Endothelial cell of umbilical vein (primary cell): ENCODE data around the gene ZSWIM2. TPM values are rescaled to one million over a fixed set of nuclear protein-coding genes. Genes with fewer than 3 reads are reported as not detected.

Source experiments
- BruUV-seq: library from RNA; stranded (reverse); fragments of 400-500 nt; replicated peaks from 2 replicates; lab custom pipeline; 2021; lab: Mats Ljungman, UMichigan
- CTCF ChIA-PET: fragments of 300-600, 350-600 bp; sonication (Branson Sonifier 250); formaldehyde crosslinking; loops from one replicate; lab custom pipeline; 2021; ENCODE audit warnings: antibody characterized with exemption, inconsistent platforms; lab: Charles Lee
- POLR2A ChIA-PET: fragments of 300-600, 350-600 bp; sonication (Branson Sonifier 250); formaldehyde crosslinking; loops from one replicate; lab custom pipeline; 2021; ENCODE audit warnings: antibody characterized with exemption, inconsistent platforms; lab: Charles Lee
- DNase-seq: peaks from one replicate; pipeline ENCODE4 v3.0.0-alpha.2; 2011; ENCODE audit warnings: low read depth, low spot score
- FAIRE-seq: peaks from 2 replicates; lab custom pipeline; 2011; peaks lifted over from hg19 to GRCh38; lab: Jason Lieb, UNC
- H2AFZ ChIP-seq: 2 replicates; pipeline ENCODE4 v1.6.0; 2012; ENCODE audit warnings: low read depth, low read length, control low read depth, inconsistent platforms
- H3K27ac ChIP-seq: 2 replicates; pipeline ENCODE4 v1.5.1; 2011; ENCODE audit warnings: low read depth, mild to moderate bottlenecking, control low read depth, low read length, moderate library complexity; ENCODE audit not compliant: insufficient read depth
- H3K27me3 ChIP-seq, 2 experiments: 2 replicates each; pipeline versions ENCODE4 v1.6.0 to v1.6.1; 2011; ENCODE audit warnings: low read length in 2 of 2, mixed read lengths in 1 of 2; ENCODE audit not compliant: control insufficient read depth in 2 of 2, insufficient read depth in 2 of 2
- H3K36me3 ChIP-seq, 2 experiments: 2 replicates in 1 of 2; 3 replicates in 1 of 2; pipeline ENCODE4 v1.5.1; 2011; ENCODE audit warnings: low read length in 2 of 2, mild to moderate bottlenecking in 1 of 2, moderate library complexity in 1 of 2; ENCODE audit not compliant: control insufficient read depth in 2 of 2, insufficient read depth in 2 of 2; ENCODE audit errors: extremely low read depth in 1 of 2
- H3K4me1 ChIP-seq: 3 replicates; pipeline ENCODE4 v1.5.1; 2011; ENCODE audit warnings: mild to moderate bottlenecking, low read length; ENCODE audit not compliant: control insufficient read depth, insufficient read depth; ENCODE audit errors: extremely low read depth
- H3K4me2 ChIP-seq: 2 replicates; pipeline ENCODE4 v1.6.1; 2011; ENCODE audit warnings: low read length, control low read depth, mixed read lengths; ENCODE audit not compliant: insufficient read depth
- H3K4me3 ChIP-seq, 3 experiments: fragments of 200-600 bp in 1 of 3; sonication (generic), shearing (Covaris generic) in 1 of 3; replicated peaks in 1 of 3; 2 replicates each; pipeline ENCODE4 v1.5.1; 2011 to 2016; ENCODE audit warnings: control low read depth in 3 of 3, low read length in 3 of 3, mild to moderate bottlenecking in 2 of 3, inconsistent platforms in 1 of 3, low read depth in 1 of 3, moderate library complexity in 1 of 3; ENCODE audit not compliant: insufficient read depth in 1 of 3
- H3K79me2 ChIP-seq: 2 replicates; pipeline ENCODE4 v1.6.0; 2012; ENCODE audit warnings: low read length, inconsistent platforms; ENCODE audit not compliant: control insufficient read depth, insufficient read depth
- H3K9ac ChIP-seq: replicated peaks from 2 replicates; pipeline ENCODE3; 2011; ENCODE audit warnings: low read length, control low read depth; ENCODE audit not compliant: insufficient read depth; ENCODE audit errors: extremely low read depth
- H3K9me1 ChIP-seq: replicated peaks from 3 replicates; pipeline ENCODE4 v1.6.0; 2011; ENCODE audit warnings: mild to moderate bottlenecking, low read length; ENCODE audit not compliant: control insufficient read depth, insufficient read depth; ENCODE audit errors: extremely low read depth
- H3K9me3 ChIP-seq: replicated peaks from 2 replicates; pipeline ENCODE4 v1.5.1; 2012; ENCODE audit warnings: low read length, inconsistent platforms; ENCODE audit not compliant: control insufficient read depth, insufficient read depth
- H4K20me1 ChIP-seq: replicated peaks from 2 replicates; pipeline ENCODE3; 2011; ENCODE audit warnings: mild to moderate bottlenecking, low read length; ENCODE audit not compliant: control insufficient read depth, insufficient read depth; ENCODE audit errors: extremely low read depth
- CTCF ChIP-seq, 2 donors: IDR thresholded peaks; 1 replicate in 1 of 2; 2 replicates in 1 of 2; pipeline ENCODE4 v1.5.1; 2011; ENCODE audit warnings: low read length in 2 of 2, mild to moderate bottlenecking in 2 of 2, moderate library complexity in 2 of 2, control low read depth in 1 of 2, inconsistent platforms in 1 of 2, low read depth in 1 of 2; ENCODE audit not compliant: insufficient read depth in 1 of 2; ENCODE audit errors: extremely low read depth in 1 of 2
- FOS ChIP-seq: IDR thresholded peaks from 2 replicates; pipeline ENCODE4 v1.6.1; 2011; ENCODE audit warnings: mild to moderate bottlenecking, low read length, moderate library complexity, borderline replicate concordance; ENCODE audit not compliant: insufficient read depth
- GATA2 ChIP-seq: IDR thresholded peaks from 2 replicates; pipeline ENCODE4 v1.7.0; 2011; ENCODE audit warnings: low read depth, mild to moderate bottlenecking, moderate library complexity, mixed read lengths, low read length; ENCODE audit not compliant: insufficient read length, insufficient read depth
- POLR2A ChIP-seq: IDR thresholded peaks from 2 replicates; pipeline ENCODE4 v1.6.1; 2012; ENCODE audit warnings: low read depth, mild to moderate bottlenecking, control low read depth, low read length
- dilution Hi-C: fragments of 300-500 bp; cut with MboI; formaldehyde crosslinking; loops from one replicate; pipeline ENCODE4 v1.15.0; 2019; ENCODE audit warnings: low sequenced_read_pairs; ENCODE audit not compliant: extremely low pct_ligation_motif_present
- intact Hi-C: fragments of 100-400 bp; cut with micrococcal nuclease; formaldehyde crosslinking; loops from one replicate; pipeline ENCODE4 v1.10.0; 2022
- polyA plus RNA-seq, 4 experiments: library from polyadenylated mRNA; depleted of rRNA in 3 of 4; stranded (reverse) in 3 of 4; unstranded in 1 of 4; fragments of >200 nt; gene quantifications; 2 replicates each; pipeline versions ENCODE4 v1.2.1 to v1.2.3, GENCODE V29; 2011 to 2012; ENCODE audit warnings: missing spikeins in 1 of 4
- total RNA-seq: library from RNA; stranded (reverse); gene quantifications from 2 replicates; pipeline ENCODE4 v1.2.3, GENCODE V29; 2021

The ZSWIM2 gene
- total and polyA plus RNA-seq, 2 donors (not counting 3 experiments of a cell fraction or from before 2014, with no cell fraction given), result not detected

DNA sequence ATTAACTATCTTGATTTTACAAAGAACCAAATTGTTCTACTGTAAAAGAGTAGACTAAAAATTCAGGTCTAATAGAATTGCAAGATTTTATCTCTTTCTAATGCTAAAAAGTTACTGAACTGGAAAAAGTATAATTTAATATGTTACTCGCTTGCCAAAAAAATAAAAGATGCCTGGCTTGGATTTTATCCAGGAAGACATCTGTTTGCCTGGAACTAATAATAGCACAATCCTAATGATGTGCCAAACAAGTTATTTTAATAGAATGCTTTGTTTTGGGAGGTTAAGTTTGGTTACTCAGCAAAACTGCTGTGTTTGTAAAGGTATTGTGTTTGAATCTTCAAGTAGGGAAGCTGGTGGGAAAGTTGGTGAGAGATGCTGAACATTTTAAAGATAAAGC lies 19.4 kb upstream of the ZSWIM2 start:
- no peak overlapping the region for H3K9ac ChIP-seq
- dilution Hi-C loops, result no loop called here
- no peaks in the 10 kb centered on the region for H3K9me3 ChIP-seq
- DNase-seq (peak; percentile 85), FAIRE-seq (no peak)
- no peaks in the 10 kb centered on the region for H4K20me1 ChIP-seq
- CTCF ChIA-PET, result interaction anchor here (0.9 to 2.4 kb wide), 3 partner anchors 17 to 268 kb away, joined by 3 to 11 read pairs (median 3); no protein-coding TSS in a partner anchor
- POLR2A ChIA-PET, result interaction anchor here (1.0 kb wide), 1 partner anchor 580 kb away, joined by 3 read pairs; the partner anchor contains the start of gene CALCRL
- H3K79me2 ChIP-seq, result no peaks in the 10 kb centered on the region
- H3K4me2 ChIP-seq, result no peak overlapping the region
- no peak overlapping the region for H3K4me3 ChIP-seq
- TF ChIP-seq GATA2, result no peak
- no peak for TF ChIP-seq POLR2A
- no peak for TF ChIP-seq CTCF (IDR thresholded peaks at IDR 0.05; ENCODE audit: extremely low read depth in 1 of 2, insufficient read depth in 1 of 2, low read depth in 1 of 2, low read length in 2 of 2)
- TF ChIP-seq FOS, result no peak
- no peaks in the 10 kb centered on the region for H3K9me1 ChIP-seq
- H3K27ac ChIP-seq, result no peak overlapping the region
- no peak overlapping the region for H2AFZ ChIP-seq
- no peaks in the 10 kb centered on the region for H3K27me3 ChIP-seq
- H3K36me3 ChIP-seq, result no peaks in the 10 kb centered on the region
- intact Hi-C loops, result loop anchor here (1.0 kb wide), 1 partner anchor 16 kb away; no protein-coding TSS in a partner anchor
- H3K4me1 ChIP-seq, result peaks cover 2% of the 10 kb centered on the region
- no TSS peak for BruUV-seq
